C4-2B (cell line): ENCODE data around the gene WIPF3.

Experiments used
- H3K27ac ChIP-seq: fragments of 450-650 bp; 2 replicates; pipeline ENCODE4 v1.5.1; 2017
- ZFX ChIP-seq: fragments of 450-650 bp; IDR thresholded peaks from 2 replicates; pipeline ENCODE4 v1.6.1; 2017
- TF ChIP-seq, protein P1 (sequence below): fragments of 450-650 bp; conservative IDR thresholded peaks from 2 replicates; pipeline ENCODE4 v1.5.1; 2017; ENCODE audit warnings: mild to moderate bottlenecking

The WIPF3 gene

DNA sequence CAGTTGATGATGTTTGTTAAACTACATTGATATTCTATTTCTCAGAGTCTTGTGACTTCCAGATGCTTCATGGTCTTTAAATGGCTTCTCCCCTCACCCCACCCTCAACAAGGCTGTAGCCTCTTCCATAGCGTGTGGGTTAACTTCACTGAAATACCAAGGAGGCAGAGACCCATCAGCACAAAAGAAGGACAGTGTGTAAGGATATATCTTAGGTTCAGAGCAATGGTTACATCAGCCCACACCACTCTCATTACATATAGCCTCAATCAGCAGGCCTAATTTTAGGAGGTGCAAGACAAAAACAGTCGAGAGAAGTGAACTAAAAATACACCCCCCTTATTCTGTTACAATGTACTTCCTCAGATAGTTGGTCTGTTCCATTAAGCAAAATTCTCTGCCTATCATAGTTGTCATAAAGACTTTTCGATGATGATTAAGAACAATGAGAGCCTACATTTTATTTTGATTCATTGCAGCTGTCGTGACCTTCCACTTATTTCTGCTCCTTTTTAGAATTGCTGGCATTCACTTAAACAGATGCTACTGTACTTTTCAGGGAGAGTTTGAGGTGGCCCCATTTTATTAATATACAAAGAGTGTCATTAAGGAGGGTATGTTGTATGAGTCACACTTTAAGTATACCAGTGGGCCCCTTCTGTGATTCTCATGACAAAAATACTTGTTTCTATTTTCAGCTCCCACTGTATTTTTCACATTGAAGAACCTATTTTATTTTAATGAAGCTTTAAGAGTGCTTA, 52.1 kb downstream of the WIPF3 start:
- TF ChIP-seq, protein P1, sequence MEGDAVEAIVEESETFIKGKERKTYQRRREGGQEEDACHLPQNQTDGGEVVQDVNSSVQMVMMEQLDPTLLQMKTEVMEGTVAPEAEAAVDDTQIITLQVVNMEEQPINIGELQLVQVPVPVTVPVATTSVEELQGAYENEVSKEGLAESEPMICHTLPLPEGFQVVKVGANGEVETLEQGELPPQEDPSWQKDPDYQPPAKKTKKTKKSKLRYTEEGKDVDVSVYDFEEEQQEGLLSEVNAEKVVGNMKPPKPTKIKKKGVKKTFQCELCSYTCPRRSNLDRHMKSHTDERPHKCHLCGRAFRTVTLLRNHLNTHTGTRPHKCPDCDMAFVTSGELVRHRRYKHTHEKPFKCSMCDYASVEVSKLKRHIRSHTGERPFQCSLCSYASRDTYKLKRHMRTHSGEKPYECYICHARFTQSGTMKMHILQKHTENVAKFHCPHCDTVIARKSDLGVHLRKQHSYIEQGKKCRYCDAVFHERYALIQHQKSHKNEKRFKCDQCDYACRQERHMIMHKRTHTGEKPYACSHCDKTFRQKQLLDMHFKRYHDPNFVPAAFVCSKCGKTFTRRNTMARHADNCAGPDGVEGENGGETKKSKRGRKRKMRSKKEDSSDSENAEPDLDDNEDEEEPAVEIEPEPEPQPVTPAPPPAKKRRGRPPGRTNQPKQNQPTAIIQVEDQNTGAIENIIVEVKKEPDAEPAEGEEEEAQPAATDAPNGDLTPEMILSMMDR, result no peak
- TF ChIP-seq ZFX, result no peak
- no peak overlapping the region for H3K27ac ChIP-seq

- TF ChIP-seq, protein P1, result no peak
- TF ChIP-seq ZFX, result no peak
- no peak overlapping the region for H3K27ac ChIP-seq
Measured at GRCh38 chr7:29859104-29859503, 52.8 kb downstream of the WIPF3 start.

- TF ChIP-seq, protein P1, result no peak
- TF ChIP-seq ZFX, result no peak
- H3K27ac ChIP-seq, result no peak overlapping the region
Measured at GRCh38 chr7:29859524-29860185, 53.3 kb downstream of the WIPF3 start.

- H3K27ac ChIP-seq, result no peak overlapping the region
- TF ChIP-seq, protein P1, result no peak
- no peak for TF ChIP-seq ZFX
Measured at GRCh38 chr7:29860186-29860585, 53.9 kb downstream of the WIPF3 start.

DNA sequence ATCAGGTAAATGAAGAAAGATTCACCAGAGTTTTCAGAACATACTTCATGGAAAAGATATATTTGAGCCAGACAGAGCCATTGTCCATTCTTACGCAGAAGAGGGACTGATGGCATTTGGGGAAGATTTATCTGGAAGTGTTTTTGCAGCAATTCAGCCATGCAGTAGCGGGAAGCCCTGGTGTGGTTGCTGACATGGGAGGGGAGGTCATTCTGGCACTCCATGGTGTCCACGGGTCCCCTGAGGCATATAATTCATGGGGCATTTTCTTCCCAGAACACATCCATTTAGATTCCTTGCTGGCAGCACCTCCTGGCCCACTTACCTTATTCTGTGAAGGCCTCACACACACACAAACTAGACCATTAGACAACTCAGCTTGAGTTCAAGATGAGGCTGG, 55.6 kb downstream of the WIPF3 start:
- H3K27ac ChIP-seq, result no peak overlapping the region
- TF ChIP-seq, protein P1, result no peak
- no peak for TF ChIP-seq ZFX

DNA sequence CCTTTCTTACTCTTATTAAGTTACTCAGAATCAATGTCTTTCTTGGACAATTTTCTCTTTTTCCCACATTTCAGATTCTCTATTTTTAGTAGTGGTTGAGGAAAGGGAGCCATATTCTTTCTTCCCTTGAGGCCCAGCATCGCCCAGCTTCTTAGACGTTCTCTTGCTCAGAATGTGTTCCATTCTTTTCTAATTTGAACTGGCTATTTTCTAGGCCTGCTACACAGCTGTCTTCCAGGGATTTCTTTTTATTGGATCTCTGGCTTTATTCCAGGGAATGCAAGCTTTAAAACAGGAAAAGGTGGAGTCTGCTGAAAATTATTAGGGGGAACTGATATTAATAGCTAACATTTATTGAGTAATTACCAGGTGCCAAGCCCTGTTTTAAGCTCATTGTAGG, 58.3 kb downstream of the WIPF3 start:
- no peak for TF ChIP-seq ZFX
- TF ChIP-seq, protein P1, result no peak
- H3K27ac ChIP-seq, result no peak overlapping the region

DNA sequence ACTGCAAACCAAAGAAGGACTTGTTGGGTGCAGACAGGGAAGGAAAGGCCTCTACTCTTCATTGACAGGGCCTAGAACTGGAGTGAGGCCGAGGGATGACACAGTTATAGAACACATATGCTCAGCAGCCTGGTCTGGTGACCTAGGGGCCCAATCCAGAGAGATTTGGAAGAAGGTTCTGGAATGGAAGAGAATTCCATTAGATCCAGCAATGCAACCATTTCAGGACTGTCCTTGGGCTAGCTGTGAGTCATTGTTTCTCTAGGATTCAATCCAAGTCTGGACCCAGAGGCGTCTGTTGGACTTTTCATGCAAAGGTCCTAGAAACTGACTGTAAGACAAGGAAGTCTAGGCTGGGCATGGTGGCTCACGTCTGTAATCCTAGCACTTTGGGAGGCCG, 59.2 kb downstream of the WIPF3 start:
- H3K27ac ChIP-seq, result peak overlapping the region; percentile 3; the same call in 1 of the 2 replicates
- TF ChIP-seq ZFX, result no peak
- TF ChIP-seq, protein P1, result no peak
